OCI-LY7 (cell line): ENCODE data around the gene CANT1.

Experiments
- CTCF ChIP-seq: fragments of 200-600 bp; sonication (generic); conservative IDR thresholded peaks from 2 replicates; pipeline ENCODE4 v1.5.1; 2014; ENCODE audit warnings: mild to moderate bottlenecking, antibody characterized with exemption, low read length, moderate library complexity, mixed read lengths
- EZH2phosphoT487 ChIP-seq: fragments of 200-600 bp; sonication (generic); IDR thresholded peaks from 2 replicates; pipeline ENCODE4 v1.6.1; 2018; ENCODE audit warnings: low read depth, borderline replicate concordance, mild to moderate bottlenecking, mixed run types, antibody characterized with exemption, low read length, moderate library complexity, mixed read lengths

- no peak for TF ChIP-seq CTCF
- no peak for TF ChIP-seq EZH2phosphoT487
Measured at GRCh38 chr17:78976907-78977680, 32.5 kb downstream of the CANT1 start.
